ENCODE measurements around the gene ECT2L.

DNA sequence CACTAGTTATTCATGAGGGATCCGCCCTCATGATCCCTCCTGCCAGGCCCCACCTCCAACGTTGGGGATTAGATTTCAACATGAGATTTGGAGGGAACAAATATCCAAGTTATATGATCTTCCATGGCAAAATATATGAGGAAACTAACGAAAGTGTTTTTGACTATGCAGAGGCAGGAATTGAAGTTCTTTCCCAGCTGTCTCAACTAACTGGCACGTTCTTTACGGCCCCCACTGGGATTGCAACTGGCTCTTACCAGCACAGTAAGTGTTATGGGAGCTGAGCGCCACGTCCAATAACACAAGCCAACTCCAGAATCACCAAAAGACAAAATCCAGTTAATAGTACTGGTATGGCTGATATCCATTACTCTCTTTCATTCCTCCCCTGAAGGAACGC is 66.6 kb downstream of the ECT2L start:
- TF ChIP-seq POLR2A (IDR thresholded peaks at IDR 0.05) = no peak
- TF ChIP-seq, protein P1, sequence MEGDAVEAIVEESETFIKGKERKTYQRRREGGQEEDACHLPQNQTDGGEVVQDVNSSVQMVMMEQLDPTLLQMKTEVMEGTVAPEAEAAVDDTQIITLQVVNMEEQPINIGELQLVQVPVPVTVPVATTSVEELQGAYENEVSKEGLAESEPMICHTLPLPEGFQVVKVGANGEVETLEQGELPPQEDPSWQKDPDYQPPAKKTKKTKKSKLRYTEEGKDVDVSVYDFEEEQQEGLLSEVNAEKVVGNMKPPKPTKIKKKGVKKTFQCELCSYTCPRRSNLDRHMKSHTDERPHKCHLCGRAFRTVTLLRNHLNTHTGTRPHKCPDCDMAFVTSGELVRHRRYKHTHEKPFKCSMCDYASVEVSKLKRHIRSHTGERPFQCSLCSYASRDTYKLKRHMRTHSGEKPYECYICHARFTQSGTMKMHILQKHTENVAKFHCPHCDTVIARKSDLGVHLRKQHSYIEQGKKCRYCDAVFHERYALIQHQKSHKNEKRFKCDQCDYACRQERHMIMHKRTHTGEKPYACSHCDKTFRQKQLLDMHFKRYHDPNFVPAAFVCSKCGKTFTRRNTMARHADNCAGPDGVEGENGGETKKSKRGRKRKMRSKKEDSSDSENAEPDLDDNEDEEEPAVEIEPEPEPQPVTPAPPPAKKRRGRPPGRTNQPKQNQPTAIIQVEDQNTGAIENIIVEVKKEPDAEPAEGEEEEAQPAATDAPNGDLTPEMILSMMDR (IDR thresholded peaks at IDR 0.05) = no peak
